HepG2 (cell line): Measurements from ENCODE around the gene ANKRD11. TPM values are rescaled to one million over a fixed set of nuclear protein-coding genes. Genes with fewer than 3 reads are reported as not detected.

Experiments used
- ATF2 ChIP-seq: sonication (generic); formaldehyde crosslinking; IDR thresholded peaks from 2 replicates; pipeline ENCODE4 v1.4.0; 2020; ENCODE audit warnings: missing genetic modification reagents
- BHLHE40 ChIP-seq: IDR thresholded peaks from 2 replicates; pipeline ENCODE4 v1.6.1; 2011; ENCODE audit warnings: low read length, improper control_type of control experiment
- HOXA3 ChIP-seq: sonication (generic); formaldehyde crosslinking; IDR thresholded peaks from 2 replicates; pipeline ENCODE4 v1.5.0; 2020; ENCODE audit warnings: missing genetic modification reagents
- ISL2 ChIP-seq: sonication (generic); formaldehyde crosslinking; IDR thresholded peaks from 2 replicates; pipeline ENCODE4 v1.5.0; 2020; ENCODE audit warnings: missing genetic modification reagents
- MIER2 ChIP-seq: IDR thresholded peaks from 2 replicates; pipeline ENCODE4 v1.6.1; 2016; ENCODE audit warnings: missing biosample characterization, missing genetic modification reagents
- MXD3 ChIP-seq: IDR thresholded peaks from 2 replicates; pipeline ENCODE4 v1.6.1; 2016; ENCODE audit warnings: mild to moderate bottlenecking, missing biosample characterization, missing genetic modification reagents
- NFIC ChIP-seq: IDR thresholded peaks from 2 replicates; pipeline ENCODE4 v1.6.1; 2012; ENCODE audit warnings: mild to moderate bottlenecking, low read length, inconsistent platforms
- PAX8 ChIP-seq: sonication (generic); formaldehyde crosslinking; IDR thresholded peaks from 2 replicates; pipeline ENCODE4 v1.8.0; 2022; ENCODE audit warnings: mild to moderate bottlenecking, missing genetic modification reagents, borderline replicate concordance
- PAXIP1 ChIP-seq: sonication (generic); formaldehyde crosslinking; conservative IDR thresholded peaks from 2 replicates; pipeline ENCODE4 v1.4.0; 2020; ENCODE audit warnings: mild to moderate bottlenecking, missing genetic modification reagents, moderate library complexity
- POGK ChIP-seq: sonication (generic); formaldehyde crosslinking; conservative IDR thresholded peaks from 2 replicates; pipeline ENCODE4 v1.8.0; 2022; ENCODE audit warnings: mild to moderate bottlenecking, moderate library complexity, missing genetic modification reagents
- PTBP1 ChIP-seq: fragments of 200-400 bp; formaldehyde crosslinking; IDR thresholded peaks from 2 replicates; pipeline ENCODE4 v1.6.1; 2018; ENCODE audit warnings: low read length, low read depth; ENCODE audit not compliant: poor library complexity, severe bottlenecking
- RARA ChIP-seq: IDR thresholded peaks from 2 replicates; pipeline ENCODE4 v1.6.1; 2016; ENCODE audit warnings: missing genetic modification reagents, missing compliant biosample characterization
- SIN3A ChIP-seq: IDR thresholded peaks from 2 replicates; pipeline ENCODE4 v1.6.1; 2011; ENCODE audit warnings: low read depth, mild to moderate bottlenecking, control low read depth, low read length, borderline replicate concordance
- SP140L ChIP-seq: sonication (generic); formaldehyde crosslinking; IDR thresholded peaks from 2 replicates; pipeline ENCODE4 v1.4.0; 2020; ENCODE audit warnings: missing genetic modification reagents, borderline replicate concordance
- TRIM22 ChIP-seq: fragments of 450-650 bp; IDR thresholded peaks from 2 replicates; pipeline ENCODE4 v1.6.1; 2017
- ZBTB33 ChIP-seq: sonication (generic); formaldehyde crosslinking; IDR thresholded peaks from 2 replicates; pipeline ENCODE4 v1.4.0; 2020; ENCODE audit warnings: missing genetic modification reagents
- ZKSCAN8 ChIP-seq: IDR thresholded peaks from 2 replicates; pipeline ENCODE4 v1.6.1; 2016; ENCODE audit warnings: borderline replicate concordance, missing genetic modification reagents, missing compliant biosample characterization
- ZNF354B ChIP-seq: sonication (generic); formaldehyde crosslinking; IDR thresholded peaks from 2 replicates; pipeline ENCODE4 v1.8.0; 2022; ENCODE audit warnings: mild to moderate bottlenecking, missing genetic modification reagents
- ZNF780A ChIP-seq: sonication (generic); formaldehyde crosslinking; IDR thresholded peaks from 2 replicates; pipeline ENCODE4 v1.8.0; 2022; ENCODE audit warnings: mild to moderate bottlenecking, missing genetic modification reagents, moderate library complexity
- polyA plus RNA-seq, 8 experiments: library from polyadenylated mRNA; depleted of rRNA in 3 of 8; stranded (reverse) in 7 of 8; unstranded in 1 of 8; fragments of >200 nt; fragmentation: Illumina TruSeq in 4 of 8; extraction: Trizol in 4 of 8; gene quantifications; 2 replicates each; pipeline versions ENCODE4 v1.2.1 to v1.2.3, GENCODE V29; 2011 to 2016; ENCODE audit warnings: low read depth in 4 of 8, missing spikeins in 1 of 8, mixed read lengths in 1 of 8; ENCODE audit not compliant: insufficient read depth in 1 of 8
- total RNA-seq, 5 experiments: library from RNA; depleted of rRNA; stranded (reverse); fragments of >200 nt; fragmentation: Illumina TruSeq; extraction: Trizol; gene quantifications; 2 replicates each; pipeline ENCODE4 v1.2.3, GENCODE V29; 2016; ENCODE audit warnings: low read depth in 1 of 5

ANKRD11 gene
- total and polyA plus RNA-seq, 2 of the 13 experiments (the other 11 are each of a cell fraction or from before 2014, with no cell fraction given): 21.4 to 38.4 TPM

GRCh38 chr16:89322321-89323119 lies 167.8 kb downstream of the ANKRD11 start (continued):
- no peak for TF ChIP-seq ATF2 (CRISPR knock-in tag)
- no peak for TF ChIP-seq MIER2 (CRISPR knock-in tag)
- TF ChIP-seq POGK: no peak
- TF ChIP-seq ISL2 (CRISPR knock-in tag): no peak
- TF ChIP-seq NFIC: no peak
- TF ChIP-seq BHLHE40: peak; percentile 47
- peak; percentile 49 for TF ChIP-seq PAXIP1 (CRISPR knock-in tag)
- peak; percentile 21; the same call in 1 of the 2 replicates for TF ChIP-seq HOXA3
- TF ChIP-seq PTBP1: no peak
- peak; percentile 80 for TF ChIP-seq ZBTB33 (CRISPR knock-in tag)
- TF ChIP-seq SP140L (CRISPR knock-in tag): no peak
- TF ChIP-seq RARA (CRISPR knock-in tag): peak; percentile 42; the same call in 1 of the 2 replicates
- TF ChIP-seq ZNF354B (CRISPR knock-in tag): no peak
- TF ChIP-seq ZKSCAN8 (CRISPR knock-in tag): 0 out of 2 replicates have a peak, but pooled peaks have one; percentile 12
- TF ChIP-seq ZNF780A (CRISPR knock-in tag): no peak
- no peak for TF ChIP-seq PAX8
- TF ChIP-seq MXD3 (CRISPR knock-in tag): no peak
- no peak for TF ChIP-seq SIN3A
- no peak for TF ChIP-seq TRIM22
